Stromal cell of bone marrow (primary cell): ENCODE measurements around the gene FUT9.
"Not testable (repeated sequence)": the region's sequence is repeated elsewhere in the genome, so short reads cannot be mapped to it uniquely, and the experiment has no call there.

Experiments used
- DNase-seq: peaks from one replicate; pipeline ENCODE4 v3.0.0-alpha.2; 2012; ENCODE audit warnings: low read depth

Gene FUT9

GRCh38 chr6:96186516-96187195 lies 170.9 kb downstream of the FUT9 start:
- DNase-seq = no peak

GRCh38 chr6:96194675-96195074 lies 178.9 kb downstream of the FUT9 start:
- no peak for DNase-seq

GRCh38 chr6:96195272-96195671 lies 179.5 kb downstream of the FUT9 start:
- no peak for DNase-seq

- no peak for DNase-seq
Measured at GRCh38 chr6:96196633-96197032, 180.9 kb downstream of the FUT9 start.

GRCh38 chr6:96197241-96197640 lies 181.5 kb downstream of the FUT9 start:
- DNase-seq = no peak

- no peak for DNase-seq
Measured at GRCh38 chr6:96202571-96202970, 186.8 kb downstream of the FUT9 start.

GRCh38 chr6:96211341-96211740 lies 195.6 kb downstream of the FUT9 start:
- DNase-seq = no peak

- DNase-seq = no peak
Measured at GRCh38 chr6:96212066-96212465, 196.3 kb downstream of the FUT9 start.

- no peak for DNase-seq
Measured at GRCh38 chr6:96213784-96214183, 198.0 kb downstream of the FUT9 start.

GRCh38 chr6:96223695-96224094 lies 207.9 kb downstream of the FUT9 start:
- no peak for DNase-seq

GRCh38 chr6:96227135-96227534 lies 211.4 kb downstream of the FUT9 start:
- no peak for DNase-seq

- no peak for DNase-seq
Measured at GRCh38 chr6:96234444-96234843, 218.7 kb downstream of the FUT9 start.

- DNase-seq = no peak
Measured at GRCh38 chr6:96235927-96236326, 220.2 kb downstream of the FUT9 start.

GRCh38 chr6:96236471-96236870 lies 220.7 kb downstream of the FUT9 start:
- DNase-seq = no peak

- no peak for DNase-seq
Measured at GRCh38 chr6:96237638-96238347, 222.0 kb downstream of the FUT9 start.

- DNase-seq = no peak
Measured at GRCh38 chr6:96246563-96246962, 230.8 kb downstream of the FUT9 start.

- DNase-seq = no peak
Measured at GRCh38 chr6:96249755-96250154, 234.0 kb downstream of the FUT9 start.

- DNase-seq = no peak
Measured at GRCh38 chr6:96257751-96258150, 242.0 kb downstream of the FUT9 start.

- not testable (repeated sequence) for DNase-seq
Measured at GRCh38 chr6:96260787-96261430, 245.1 kb downstream of the FUT9 start.
